Measurements from ENCODE around the gene RBM33.

RBM33 gene

DNA sequence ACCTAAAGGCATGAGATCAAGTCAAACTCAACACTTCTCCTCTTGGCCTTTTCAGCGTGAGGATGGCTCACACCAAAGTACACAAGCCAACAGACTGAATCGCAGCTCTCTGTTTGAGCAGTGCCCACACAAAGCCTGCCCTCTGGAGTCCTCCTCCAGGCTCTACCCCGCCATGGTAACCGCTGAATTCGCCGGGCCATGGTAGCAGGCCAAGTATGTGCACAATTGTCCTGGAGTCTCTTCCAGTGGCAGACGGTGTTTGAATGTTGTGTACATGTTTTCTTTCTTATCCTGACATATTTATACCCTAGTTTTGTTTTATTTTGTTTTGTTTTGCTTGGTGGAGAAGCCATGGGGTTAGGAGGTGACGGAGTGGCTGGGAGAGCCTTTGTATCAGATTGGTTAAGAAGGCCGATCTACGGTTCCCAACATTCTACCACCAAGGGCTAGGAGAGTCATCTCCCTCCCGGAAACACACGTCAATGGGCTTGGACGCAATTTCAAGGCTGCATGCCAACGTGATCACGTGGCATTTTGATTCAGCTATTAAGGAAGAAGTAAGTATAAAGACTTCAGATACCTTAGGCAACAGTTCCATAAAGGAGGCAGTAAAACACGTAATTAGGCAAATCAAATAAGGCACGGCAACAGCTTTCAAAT, 179.9 kb downstream of the RBM33 start:
- no peak for DNase-seq (ENCODE audit: low read depth in 2 of 2)

GRCh38 chr7:155825336-155825735, 180.9 kb downstream of the RBM33 start:
- DNase-seq (ENCODE audit: low read depth in 2 of 2) = no peak

DNA sequence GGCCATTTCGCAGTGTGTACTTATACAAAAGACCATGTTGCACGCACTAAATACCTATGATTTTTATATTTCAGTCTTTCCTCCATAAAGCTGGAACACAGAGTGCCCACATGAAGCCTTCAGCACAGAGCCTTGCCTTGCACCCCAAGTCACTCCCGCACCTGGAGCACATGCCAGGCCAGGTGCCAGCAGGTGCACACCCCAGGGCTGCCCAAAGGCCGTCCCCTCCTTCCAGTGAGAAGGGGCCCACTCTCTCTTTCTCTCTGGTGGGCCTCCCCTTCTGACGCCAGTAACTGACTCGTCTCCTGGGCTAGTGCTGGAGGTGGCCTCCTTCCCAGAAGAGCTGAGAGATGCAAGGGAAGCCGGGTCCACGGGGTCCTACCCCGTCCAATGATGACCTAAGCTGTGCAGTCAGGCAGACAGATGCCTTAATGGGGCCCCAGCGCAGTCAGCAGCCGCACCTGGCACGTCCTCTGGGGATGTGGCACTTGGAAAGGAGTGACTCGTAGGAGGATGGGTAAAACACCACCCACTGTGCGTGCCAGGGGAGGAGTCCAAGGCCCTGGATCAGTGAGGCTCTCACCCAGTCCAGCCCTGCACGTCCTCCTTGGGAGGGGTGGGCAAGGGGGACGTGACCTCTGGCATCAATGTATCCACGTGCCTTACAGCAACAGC, 185.5 kb downstream of the RBM33 start:
- DNase-seq (ENCODE audit: low read depth in 2 of 2) = no peak

Measured in stimulated activated CD8-positive, alpha-beta memory T cell treated with anti-CD3 and anti-CD28 coated beads, Interleukin-15, amount 100 ng/mL, for 48 hours (primary cell).